Measurements from ENCODE around the gene ITPR1. TPM values are rescaled to one million over a fixed set of nuclear protein-coding genes. Genes with fewer than 3 reads are reported as not detected.

ITPR1 gene
- total RNA-seq, 4 donors from 2014 or later: 210 to 261 (median 232) TPM

GRCh38 chr3:4476496-4476895, 16.7 kb upstream of the ITPR1 start:
- WGBS, 2 donors: 24 to 34% methylated on average over 1 of the region's 1 CpG
- Histone ChIP-seq H3K27me3 (no peaks in the 10 kb centered on the region), H3K9me3 (no peaks in the 10 kb centered on the region), H3K36me3 (no peaks in the 10 kb centered on the region), H3K4me1 (peaks cover 7 to 20% of the 10 kb centered on the region in 2 donors), H3K27ac (no peak overlapping the region), H3K4me3 (replicated peaks in 1 of 3) (no peak overlapping the region)
- no peak for TF ChIP-seq CTCF (IDR thresholded peaks at IDR 0.05)
- TF ChIP-seq POLR2A (IDR thresholded peaks at IDR 0.05): no peak
- intact Hi-C loops (cut with DNase I): no loop called here
- DNase-seq: no peak

- no peak for DNase-seq
- H3K27me3 ChIP-seq: no peaks in the 10 kb centered on the region
- no peak overlapping the region for H3K27ac ChIP-seq
- H3K9me3 ChIP-seq: no peaks in the 10 kb centered on the region
- no peaks in the 10 kb centered on the region for H3K36me3 ChIP-seq
- intact Hi-C loops (cut with DNase I): no loop called here
- TF ChIP-seq CTCF (IDR thresholded peaks at IDR 0.05) (no peak), POLR2A (IDR thresholded peaks at IDR 0.05) (no peak)
- no peak overlapping the region for H3K4me3 ChIP-seq (replicated peaks in 1 of 3)
- WGBS, 2 donors: 56 to 80% methylated on average over 3 of the region's 3 CpGs
- H3K4me1 ChIP-seq: peaks cover 7 to 10% of the 10 kb centered on the region in 2 donors
These were observed 14.9 kb upstream of the ITPR1 start for GRCh38 chr3:4478261-4478660.

- peak overlapping the region; percentile 13 to 74 (median 57) for H3K4me3 ChIP-seq (replicated peaks in 1 of 3)
- no peaks in the 10 kb centered on the region for H3K27me3 ChIP-seq
- H3K36me3 ChIP-seq: no peaks in the 10 kb centered on the region
- intact Hi-C loops (cut with DNase I): loop anchor here (5.0 kb wide), 1 partner anchor 140 kb away; no protein-coding TSS in a partner anchor
- WGBS, 2 donors: 30 to 43% methylated on average over 5 of the region's 5 CpGs
- peak overlapping the region in 1 of 3 donors; percentile 87 for H3K27ac ChIP-seq
- peaks cover 11 to 17% of the 10 kb centered on the region in 2 donors for H3K4me1 ChIP-seq
- H3K9me3 ChIP-seq: no peaks in the 10 kb centered on the region
- no peak for TF ChIP-seq POLR2A (IDR thresholded peaks at IDR 0.05)
- DNase-seq: no peak
These were observed 1.3 kb upstream of the ITPR1 start for GRCh38 chr3:4491855-4492207.

- 0% methylated on average over 31 to 43 of the region's 43 CpGs for WGBS, 2 donors
- Histone ChIP-seq H3K27ac (peak overlapping the region; percentile 72 to 87 (median 84)), H3K9me3 (no peaks in the 10 kb centered on the region), H3K36me3 (no peaks in the 10 kb centered on the region), H3K4me3 (replicated peaks in 1 of 3) (peak overlapping the region; percentile 13 to 74 (median 57)), H3K27me3 (no peaks in the 10 kb centered on the region), H3K4me1 (peaks cover 12 to 17% of the 10 kb centered on the region in 2 donors)
- peak in 1 of 2 donors; percentile 46 for TF ChIP-seq POLR2A (IDR thresholded peaks at IDR 0.05)
- no peak for TF ChIP-seq CTCF (IDR thresholded peaks at IDR 0.05)
- peak; percentile 65 to 68 for DNase-seq
- intact Hi-C loops (cut with DNase I): loop anchor here (5.0 kb wide), 1 partner anchor 140 kb away; no protein-coding TSS in a partner anchor
These were observed 737 bp upstream of the ITPR1 start for GRCh38 chr3:4492208-4493013.

- peaks cover 12 to 22% of the 10 kb centered on the region in 2 donors for H3K4me1 ChIP-seq
- 3 to 4% methylated on average over 28 of the region's 28 CpGs for WGBS, 2 donors
- H3K4me3 ChIP-seq (replicated peaks in 1 of 3): peak overlapping the region; percentile 33 to 74 (median 53)
- TF ChIP-seq POLR2A (IDR thresholded peaks at IDR 0.05) (no peak), CTCF (IDR thresholded peaks at IDR 0.05) (no peak)
- intact Hi-C loops (cut with DNase I): loop anchor here (5.0 kb wide), 1 partner anchor 138 kb away; no protein-coding TSS in a partner anchor
- no peaks in the 10 kb centered on the region for H3K36me3 ChIP-seq
- peak in 1 of 2 donors; percentile 38 for DNase-seq
- no peaks in the 10 kb centered on the region for H3K9me3 ChIP-seq
- no peaks in the 10 kb centered on the region for H3K27me3 ChIP-seq
- peak overlapping the region; percentile 26 to 84 (median 55) for H3K27ac ChIP-seq
These were observed 1.1 kb downstream of the ITPR1 start for GRCh38 chr3:4493941-4494894.

All from thyroid gland (tissue), 4 donors.